Activated CD4-positive, alpha-beta T cell treated with anti-CD3 and anti-CD28 coated beads, Interleukin-2, amount 50 U/mL, for 24 hours (primary cell): ENCODE measurements around the gene BMP7.
"Not testable (repeated sequence)": the region's sequence is repeated elsewhere in the genome, so short reads cannot be mapped to it uniquely, and the experiment has no call there.

Source experiments
- DNase-seq, 2 donors: peaks; one replicate each; pipeline ENCODE4 v3.0.0-alpha.2; 2020; ENCODE audit warnings: low read depth in 1 of 2, low spot score in 1 of 2

Gene BMP7

GRCh38 chr20:57174737-57175136 is 91.7 kb downstream of the BMP7 start:
- DNase-seq, result no peak

DNA sequence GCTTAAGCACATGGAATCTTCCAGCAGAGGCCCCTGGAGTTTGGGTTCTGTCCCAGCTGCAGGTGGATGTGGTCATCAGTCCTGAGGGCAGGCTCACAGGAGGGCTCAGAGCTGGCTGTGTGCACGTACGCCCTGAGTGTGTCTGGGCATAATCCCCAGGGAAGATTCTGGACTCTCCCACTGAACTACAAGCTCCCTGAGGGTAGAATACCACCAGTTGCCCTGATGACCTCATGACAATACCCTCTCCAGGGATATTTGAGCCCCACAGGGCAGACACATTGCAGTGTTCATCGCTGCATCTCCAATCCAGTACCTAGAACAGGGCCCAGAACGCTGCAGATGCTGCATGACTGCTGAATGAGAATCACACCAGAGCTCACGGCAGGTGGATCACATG is 92.5 kb downstream of the BMP7 start:
- DNase-seq, result no peak

DNA sequence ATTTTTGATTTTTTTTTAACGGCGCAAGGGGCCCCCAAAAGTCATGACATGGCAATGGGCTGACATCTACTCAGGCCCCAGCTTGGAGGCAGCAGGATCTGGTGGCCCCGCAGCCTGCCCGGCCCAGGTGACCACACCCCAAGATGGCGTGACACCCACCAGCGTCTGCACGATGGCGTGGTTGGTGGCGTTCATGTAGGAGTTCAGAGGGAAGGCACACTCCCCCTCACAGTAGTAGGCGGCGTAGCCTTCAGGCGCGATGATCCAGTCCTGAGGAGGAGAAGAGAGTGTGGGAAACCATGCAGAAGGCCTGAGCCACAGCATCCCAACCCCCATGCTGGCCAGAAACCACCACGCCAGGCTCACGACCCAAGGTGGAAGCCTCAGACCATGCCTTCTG is 93.4 kb downstream of the BMP7 start:
- no peak for DNase-seq

DNA sequence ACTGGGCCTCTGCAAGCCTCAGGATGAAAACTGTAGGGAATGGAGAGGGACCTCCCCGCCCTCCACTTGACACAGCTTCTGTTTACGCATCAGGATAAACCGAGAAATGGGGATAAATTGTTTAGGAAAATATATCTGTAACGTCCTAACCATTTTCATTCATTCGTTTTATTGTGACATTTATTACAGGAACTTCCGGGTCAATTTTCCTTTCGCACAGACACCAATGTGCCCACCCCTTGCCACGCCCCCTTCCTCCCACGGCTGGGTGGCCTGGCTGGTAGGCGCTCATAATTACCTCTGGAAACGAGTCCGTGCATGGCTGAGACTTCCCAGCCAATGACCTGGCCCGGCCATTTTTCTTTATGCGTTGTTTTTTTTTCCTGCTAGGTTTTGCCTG is 96.1 kb downstream of the BMP7 start:
- no peak for DNase-seq

- DNase-seq, result no peak
Observed at GRCh38 chr20:57169162-57169561, 97.3 kb downstream of the BMP7 start.

GRCh38 chr20:57167971-57168701 is 98.3 kb downstream of the BMP7 start:
- no peak for DNase-seq

DNA sequence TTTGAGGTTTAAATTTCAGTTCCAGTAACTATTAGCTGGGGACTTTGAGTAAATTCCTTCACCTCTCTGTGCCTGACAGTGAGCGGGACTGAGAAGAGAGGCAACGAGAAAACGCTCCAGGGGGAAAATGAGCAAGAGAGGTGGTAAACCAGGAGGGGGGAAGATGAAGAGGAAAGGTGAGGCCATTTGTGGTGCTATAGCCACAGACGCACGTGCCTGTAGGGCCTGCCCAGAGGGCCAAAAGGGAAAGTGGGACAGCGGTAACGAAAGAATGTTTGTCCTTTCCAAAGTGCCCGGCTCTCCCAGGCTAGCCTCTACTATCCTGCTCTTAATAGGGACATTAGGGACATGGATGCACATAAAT is 99.2 kb downstream of the BMP7 start:
- DNase-seq, result no peak

- no peak for DNase-seq
Observed at GRCh38 chr20:57166568-57167291, 99.7 kb downstream of the BMP7 start.

GRCh38 chr20:57165427-57166004 is 100.9 kb downstream of the BMP7 start:
- DNase-seq, result no peak

- no peak for DNase-seq
Observed at GRCh38 chr20:57164872-57165271, 101.6 kb downstream of the BMP7 start.

DNA sequence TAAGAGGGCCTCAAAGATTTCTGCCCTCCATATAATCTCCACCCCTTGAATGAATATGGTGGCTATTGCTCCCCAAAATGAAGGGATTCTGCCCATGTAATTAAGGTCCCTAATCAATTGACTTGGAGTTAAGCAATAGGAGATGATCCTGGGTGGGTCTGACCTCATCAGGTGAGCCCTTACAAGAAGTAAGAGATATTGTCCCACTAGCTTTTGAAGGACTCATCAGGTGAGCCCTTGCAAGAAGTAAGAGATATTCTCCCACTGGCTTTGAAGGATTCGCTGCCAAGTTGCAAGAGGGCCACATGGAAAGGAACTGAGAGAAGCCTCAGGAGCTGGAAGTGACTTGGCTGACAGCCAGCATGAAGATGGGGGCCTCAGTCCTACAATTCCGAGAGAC is 103.4 kb downstream of the BMP7 start:
- no peak for DNase-seq

DNA sequence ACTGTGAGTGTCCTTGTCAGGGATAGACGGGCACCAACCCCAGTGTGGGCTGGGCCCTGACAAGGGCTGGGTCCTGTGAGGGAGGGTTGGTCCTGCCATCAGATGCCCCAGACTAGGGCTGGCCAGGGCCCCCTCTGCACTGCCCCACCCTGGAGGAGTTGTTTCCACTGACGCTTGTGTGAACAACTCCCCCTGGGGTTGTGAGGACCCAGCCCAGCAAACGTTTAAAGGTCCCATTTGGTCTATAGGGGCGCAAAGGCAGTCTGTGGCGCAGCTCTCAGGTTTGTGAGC is 104.1 kb downstream of the BMP7 start:
- no peak for DNase-seq

DNA sequence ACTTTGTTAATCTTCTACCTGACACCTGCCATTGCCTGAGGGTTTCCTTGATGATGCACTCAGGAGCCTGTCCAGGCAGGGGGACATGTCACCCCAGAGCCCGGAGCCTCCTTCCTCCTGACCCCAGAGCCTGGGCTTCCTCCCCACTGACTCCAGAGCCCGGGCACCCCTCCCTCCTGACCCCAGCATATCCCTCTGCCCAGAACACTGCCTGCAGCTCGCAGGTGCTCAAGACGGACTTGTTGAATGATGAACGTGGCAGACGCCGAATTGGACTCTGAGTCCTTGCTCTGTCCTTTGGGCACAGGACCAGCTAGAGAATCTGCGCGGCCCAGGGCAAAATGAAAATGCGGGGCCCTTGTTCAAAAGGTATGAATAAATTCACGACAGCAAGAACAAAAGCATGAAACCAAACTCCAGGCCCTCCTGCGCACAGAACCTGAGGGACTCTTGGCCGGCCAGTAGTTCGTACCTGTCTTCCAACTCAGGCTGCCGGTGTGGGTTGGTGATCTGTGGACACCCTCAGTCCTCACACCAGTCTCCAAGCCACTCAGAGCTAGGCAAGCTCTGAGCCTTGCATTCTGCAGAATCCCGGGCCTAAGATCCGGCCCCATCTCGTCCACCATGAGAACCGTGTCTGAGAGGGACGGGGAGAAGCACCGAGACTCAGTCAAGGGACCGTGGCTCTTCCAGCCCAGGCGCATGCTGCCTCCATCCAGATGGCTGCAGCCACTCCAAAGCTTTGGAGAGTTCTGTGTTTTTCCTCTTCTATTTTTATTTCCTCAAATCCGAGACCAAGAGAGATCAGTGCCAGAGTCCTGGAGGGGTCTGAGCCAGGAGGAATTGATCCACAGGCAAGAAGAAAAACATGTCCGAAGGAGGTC is 104.7 kb downstream of the BMP7 start:
- no peak for DNase-seq

GRCh38 chr20:57160985-57161384 is 105.5 kb downstream of the BMP7 start:
- DNase-seq, result no peak

DNA sequence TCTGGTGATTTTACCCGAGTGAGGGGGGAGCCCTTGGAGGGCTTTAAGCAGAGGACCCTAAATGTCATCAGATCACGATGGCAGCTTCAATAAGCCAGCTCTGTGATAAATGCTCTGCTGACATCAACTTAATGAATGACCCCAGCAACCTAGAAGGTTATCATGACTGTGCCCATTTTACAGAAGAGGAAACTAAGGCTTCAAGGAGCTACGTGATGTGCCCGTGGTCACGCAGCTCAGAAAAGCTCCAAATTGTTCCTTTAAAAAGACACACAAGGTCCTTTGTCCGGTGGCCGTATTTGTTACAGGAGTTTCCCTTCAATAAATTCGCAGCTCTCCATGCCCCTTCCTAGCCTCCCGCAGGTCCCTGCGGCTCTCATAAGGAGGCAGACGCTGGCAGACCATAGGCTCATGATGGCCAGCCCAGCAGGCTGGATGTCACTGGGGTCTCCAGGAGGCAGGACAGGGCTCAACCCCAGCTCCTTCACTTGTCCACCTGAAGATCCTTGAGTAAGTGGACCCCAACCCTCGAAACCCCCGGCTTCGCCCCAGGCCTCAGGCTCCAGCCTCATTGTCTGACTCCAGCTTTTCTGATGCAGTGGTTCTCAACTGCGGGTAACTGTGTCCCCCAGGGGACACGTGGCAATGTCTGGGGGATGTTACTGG is 106.4 kb downstream of the BMP7 start:
- no peak for DNase-seq

GRCh38 chr20:57159193-57159851 is 107.1 kb downstream of the BMP7 start:
- DNase-seq, result no peak

- DNase-seq, result no peak
Observed at GRCh38 chr20:57158474-57158873, 108.0 kb downstream of the BMP7 start.

DNA sequence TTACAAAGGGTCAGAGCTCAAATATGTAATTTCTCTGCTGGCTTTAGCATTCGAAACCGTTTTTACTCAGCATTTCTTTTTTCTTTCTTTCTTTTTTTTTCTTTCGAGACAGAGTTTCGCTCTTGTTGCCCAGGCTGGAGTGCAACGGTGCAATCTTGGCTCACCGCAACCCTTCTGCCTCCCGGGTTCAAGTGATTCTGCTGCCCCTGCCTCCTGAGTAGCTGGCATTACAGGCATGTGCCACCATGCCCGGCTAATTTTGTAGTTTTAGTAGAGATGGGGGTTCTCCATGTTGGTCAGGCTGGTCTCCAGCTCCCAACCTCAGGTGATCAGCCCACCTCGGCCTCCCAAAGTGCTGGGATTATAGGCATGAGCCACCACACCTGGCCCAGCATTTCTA is 108.7 kb downstream of the BMP7 start:
- DNase-seq, result not testable (repeated sequence)

DNA sequence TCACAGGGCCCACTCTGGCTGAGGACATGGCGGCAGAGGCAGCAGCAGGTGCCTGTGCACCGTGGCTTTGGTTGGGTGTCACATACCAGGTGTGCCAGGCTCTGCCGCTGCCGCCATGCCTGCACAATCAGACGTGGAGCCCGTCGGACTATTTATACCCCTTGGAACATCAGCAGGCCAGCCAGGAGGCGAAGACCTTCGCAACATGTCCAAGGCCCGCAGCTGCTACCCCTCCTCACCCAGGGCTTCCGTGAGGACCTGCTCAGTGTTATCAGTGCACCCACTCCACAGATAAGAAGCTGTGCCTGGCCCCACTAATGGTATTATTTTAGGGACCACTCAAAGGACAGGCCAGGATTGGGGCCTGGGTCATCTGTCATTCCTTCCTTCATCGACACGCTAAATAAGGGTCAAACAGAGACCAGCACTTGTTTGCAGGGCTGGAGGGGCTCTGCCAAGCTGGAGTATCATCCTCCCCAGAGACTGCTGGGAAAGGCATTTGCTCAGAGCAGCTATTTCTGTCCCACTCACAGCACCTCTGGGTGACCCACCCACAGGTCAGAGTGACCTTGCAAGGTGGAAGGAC is 109.2 kb downstream of the BMP7 start:
- DNase-seq, result no peak

GRCh38 chr20:57156011-57156729 is 110.3 kb downstream of the BMP7 start:
- DNase-seq, result no peak
